ENCODE results near the gene PHLDA2.

DNA sequence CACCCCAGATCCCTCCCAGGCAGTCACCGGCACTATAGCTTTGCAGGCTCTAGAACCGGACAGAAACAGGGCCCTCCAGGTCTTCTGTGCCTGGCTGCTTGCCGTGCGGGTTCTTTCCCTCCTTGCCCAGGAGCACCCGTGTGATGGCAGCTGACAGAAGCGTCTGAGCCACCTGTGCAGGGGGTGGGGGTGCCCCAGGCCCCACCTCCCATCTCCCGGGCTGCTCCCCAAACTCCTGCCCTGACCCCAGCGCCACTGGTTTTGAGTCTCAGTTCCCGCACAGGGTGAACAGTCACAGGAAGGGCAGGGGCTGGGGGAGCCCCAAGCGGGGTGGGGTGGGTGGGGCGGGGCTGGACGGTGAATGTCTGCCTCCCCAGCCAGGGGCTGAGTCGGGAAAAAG is 13.2 kb upstream of the PHLDA2 start:
- TF ChIP-seq, protein P1, sequence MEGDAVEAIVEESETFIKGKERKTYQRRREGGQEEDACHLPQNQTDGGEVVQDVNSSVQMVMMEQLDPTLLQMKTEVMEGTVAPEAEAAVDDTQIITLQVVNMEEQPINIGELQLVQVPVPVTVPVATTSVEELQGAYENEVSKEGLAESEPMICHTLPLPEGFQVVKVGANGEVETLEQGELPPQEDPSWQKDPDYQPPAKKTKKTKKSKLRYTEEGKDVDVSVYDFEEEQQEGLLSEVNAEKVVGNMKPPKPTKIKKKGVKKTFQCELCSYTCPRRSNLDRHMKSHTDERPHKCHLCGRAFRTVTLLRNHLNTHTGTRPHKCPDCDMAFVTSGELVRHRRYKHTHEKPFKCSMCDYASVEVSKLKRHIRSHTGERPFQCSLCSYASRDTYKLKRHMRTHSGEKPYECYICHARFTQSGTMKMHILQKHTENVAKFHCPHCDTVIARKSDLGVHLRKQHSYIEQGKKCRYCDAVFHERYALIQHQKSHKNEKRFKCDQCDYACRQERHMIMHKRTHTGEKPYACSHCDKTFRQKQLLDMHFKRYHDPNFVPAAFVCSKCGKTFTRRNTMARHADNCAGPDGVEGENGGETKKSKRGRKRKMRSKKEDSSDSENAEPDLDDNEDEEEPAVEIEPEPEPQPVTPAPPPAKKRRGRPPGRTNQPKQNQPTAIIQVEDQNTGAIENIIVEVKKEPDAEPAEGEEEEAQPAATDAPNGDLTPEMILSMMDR (conservative IDR thresholded peaks at IDR 0.05; ENCODE audit: low read length): no peak
- no peak for TF ChIP-seq EZH2phosphoT487 (IDR thresholded peaks at IDR 0.05; ENCODE audit: borderline replicate concordance, low read depth, low read length)

Data from OCI-LY7 (cell line).